ENCODE measurements around the gene CNIH2.

GRCh38 chr11:66228521-66228920 lies 49.5 kb upstream of the CNIH2 start:
- TF ChIP-seq POLR2A (IDR thresholded peaks at IDR 0.05) (no peak), POLR2AphosphoS5 (IDR thresholded peaks at IDR 0.05) (peak; percentile 56)
- TF ChIP-seq, protein P1, sequence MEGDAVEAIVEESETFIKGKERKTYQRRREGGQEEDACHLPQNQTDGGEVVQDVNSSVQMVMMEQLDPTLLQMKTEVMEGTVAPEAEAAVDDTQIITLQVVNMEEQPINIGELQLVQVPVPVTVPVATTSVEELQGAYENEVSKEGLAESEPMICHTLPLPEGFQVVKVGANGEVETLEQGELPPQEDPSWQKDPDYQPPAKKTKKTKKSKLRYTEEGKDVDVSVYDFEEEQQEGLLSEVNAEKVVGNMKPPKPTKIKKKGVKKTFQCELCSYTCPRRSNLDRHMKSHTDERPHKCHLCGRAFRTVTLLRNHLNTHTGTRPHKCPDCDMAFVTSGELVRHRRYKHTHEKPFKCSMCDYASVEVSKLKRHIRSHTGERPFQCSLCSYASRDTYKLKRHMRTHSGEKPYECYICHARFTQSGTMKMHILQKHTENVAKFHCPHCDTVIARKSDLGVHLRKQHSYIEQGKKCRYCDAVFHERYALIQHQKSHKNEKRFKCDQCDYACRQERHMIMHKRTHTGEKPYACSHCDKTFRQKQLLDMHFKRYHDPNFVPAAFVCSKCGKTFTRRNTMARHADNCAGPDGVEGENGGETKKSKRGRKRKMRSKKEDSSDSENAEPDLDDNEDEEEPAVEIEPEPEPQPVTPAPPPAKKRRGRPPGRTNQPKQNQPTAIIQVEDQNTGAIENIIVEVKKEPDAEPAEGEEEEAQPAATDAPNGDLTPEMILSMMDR (IDR thresholded peaks at IDR 0.05) = no peak

Measured in prostate gland (tissue), 2 donors.